HepG2 (cell line): ENCODE measurements around the gene ACAD11. TPM values are rescaled to one million over a fixed set of nuclear protein-coding genes. Genes with fewer than 3 reads are reported as not detected.

Experiments used
- ATAC-seq: fragments of 200-7000 bp; cut with Tn5 transposase; 3 replicates; pipeline ENCODE4 v1.9.1; 2020; ENCODE audit warnings: mild to moderate bottlenecking, moderate library complexity
- BruUV-seq: library from RNA; stranded (reverse); fragments of 400-500 nt; replicated peaks from 2 replicates; lab custom pipeline; 2021; lab: Mats Ljungman, UMichigan
- CTCF ChIA-PET: fragments of 300-600 bp; formaldehyde crosslinking; extraction: SDS; loops from one replicate; lab custom pipeline; 2021; ENCODE audit warnings: low total read pairs, inconsistent platforms, low intra/inter-chr PET ratio; lab: Yijun Ruan, JAX
- POLR2A ChIA-PET: fragments of 350-600 bp; sonication (Branson Sonifier 250); formaldehyde crosslinking; loops from one replicate; lab custom pipeline; 2020; ENCODE audit warnings: antibody characterized with exemption, inconsistent platforms; lab: Yijun Ruan, JAX
- DNase-seq: peaks from one replicate; pipeline ENCODE4 v3.0.0-alpha.2; 2015; ENCODE audit warnings: low spot score
- FAIRE-seq: peaks from 3 replicates; lab custom pipeline; 2011; peaks lifted over from hg19 to GRCh38; lab: Jason Lieb, UNC
- H2AFZ ChIP-seq: one replicate; pipeline ENCODE4 v1.6.1; 2011; ENCODE audit warnings: low read length, inconsistent platforms
- H3K27ac ChIP-seq: fragments of 300-600 bp; 3 replicates; pipeline ENCODE4 v1.8.0; 2011; ENCODE audit warnings: mixed run types, mild to moderate bottlenecking, mixed read lengths, low read length, inconsistent platforms; ENCODE audit not compliant: insufficient read depth; ENCODE audit errors: extremely low read length
- H3K27me3 ChIP-seq, 2 experiments: fragments of 200-600 bp in 1 of 2; 2 replicates in 1 of 2; 3 replicates in 1 of 2; pipeline versions ENCODE4 v1.6.0 to v1.8.0; 2011; ENCODE audit warnings: low read length in 2 of 2, mild to moderate bottlenecking in 2 of 2, moderate library complexity in 2 of 2, inconsistent platforms in 1 of 2; ENCODE audit not compliant: insufficient read depth in 2 of 2, control insufficient read depth in 1 of 2
- H3K36me3 ChIP-seq, 2 experiments: fragments of 200-600 bp in 1 of 2; replicated peaks in 1 of 2; 2 replicates in 1 of 2; 3 replicates in 1 of 2; pipeline versions ENCODE4 v1.5.1 to v1.8.0; 2011; ENCODE audit warnings: low read length in 2 of 2, inconsistent platforms in 1 of 2; ENCODE audit not compliant: insufficient read depth in 2 of 2, control insufficient read depth in 1 of 2
- H3K4me1 ChIP-seq: 2 replicates; pipeline ENCODE4 v1.5.1; 2012; ENCODE audit warnings: low read length, inconsistent platforms; ENCODE audit not compliant: insufficient read depth
- H3K4me2 ChIP-seq: 2 replicates; pipeline ENCODE4 v1.6.0; 2011; ENCODE audit warnings: low read depth, low read length, inconsistent platforms
- H3K4me3 ChIP-seq, 3 experiments: fragments of 200-600 bp in 1 of 3; sonication (generic), shearing (Covaris generic) in 1 of 3; replicated peaks in 1 of 3; 2 replicates each; pipeline ENCODE4 v1.5.1; 2011 to 2016; ENCODE audit warnings: low read length in 3 of 3, inconsistent platforms in 2 of 3, low read depth in 2 of 3, mild to moderate bottlenecking in 2 of 3, control low read depth in 1 of 3, mixed read lengths in 1 of 3; ENCODE audit not compliant: insufficient read depth in 1 of 3
- H3K79me2 ChIP-seq: one replicate; pipeline ENCODE4 v1.6.1; 2011; ENCODE audit warnings: low read length, inconsistent platforms; ENCODE audit not compliant: insufficient read depth
- H3K9ac ChIP-seq: 2 replicates; pipeline ENCODE4 v1.6.0; 2011; ENCODE audit warnings: mild to moderate bottlenecking, low read depth, low read length, inconsistent platforms; ENCODE audit not compliant: insufficient read depth
- H3K9me3 ChIP-seq: 2 replicates; pipeline ENCODE4 v1.5.1; 2012; ENCODE audit warnings: mild to moderate bottlenecking, low read length
- H4K20me1 ChIP-seq: 2 replicates; pipeline ENCODE4 v1.6.0; 2011; ENCODE audit warnings: inconsistent platforms, mild to moderate bottlenecking, low read length, moderate library complexity; ENCODE audit not compliant: insufficient read depth
- ARNT ChIP-seq: fragments of 450-650 bp; IDR thresholded peaks from 2 replicates; pipeline ENCODE4 v1.6.1; 2017
- ATF4 ChIP-seq, 2 experiments: fragments of 450-650 bp in 1 of 2; sonication (generic) in 1 of 2; formaldehyde crosslinking; IDR thresholded peaks; 2 replicates each; pipeline versions ENCODE4 v1.5.0 to v1.8.0; 2020 to 2022; ENCODE audit warnings: mild to moderate bottlenecking in 1 of 2, missing genetic modification reagents in 1 of 2
- BRCA1 ChIP-seq: sonication (generic); formaldehyde crosslinking; IDR thresholded peaks from 2 replicates; pipeline ENCODE4 v1.4.0; 2020; ENCODE audit warnings: missing genetic modification reagents
- CCDC6 ChIP-seq: sonication (generic); formaldehyde crosslinking; IDR thresholded peaks from 2 replicates; pipeline ENCODE4 v1.8.1; 2022; ENCODE audit warnings: mild to moderate bottlenecking, missing genetic modification reagents, moderate library complexity
- DMAP1 ChIP-seq: IDR thresholded peaks from 2 replicates; pipeline ENCODE4 v1.6.1; 2016
- HOXA5 ChIP-seq: sonication (generic); formaldehyde crosslinking; IDR thresholded peaks from 2 replicates; pipeline ENCODE4 v1.4.0; 2020; ENCODE audit warnings: missing genetic modification reagents
- IKZF4 ChIP-seq: sonication (generic); formaldehyde crosslinking; IDR thresholded peaks from 2 replicates; pipeline ENCODE4 v1.5.1; 2020; ENCODE audit warnings: borderline replicate concordance, mild to moderate bottlenecking, low read depth, missing genetic modification reagents; ENCODE audit errors: not compliant biosample characterization
- KAT2B ChIP-seq: fragments of 150-350 bp; IDR thresholded peaks from 2 replicates; pipeline ENCODE4 v1.6.1; 2014; ENCODE audit warnings: low read depth, low read length, borderline replicate concordance
- KLF15 ChIP-seq: sonication (generic); formaldehyde crosslinking; IDR thresholded peaks from 2 replicates; pipeline ENCODE4 v1.8.1; 2023; ENCODE audit warnings: borderline replicate concordance, mild to moderate bottlenecking, inconsistent platforms, missing genetic modification reagents, mixed read lengths
- PLRG1 ChIP-seq: fragments of 450-650 bp; conservative IDR thresholded peaks from 2 replicates; pipeline ENCODE4 v1.6.1; 2016
- REST ChIP-seq, 2 experiments: IDR thresholded peaks; 2 replicates each; pipeline ENCODE4 v1.6.1; 2011 to 2012; ENCODE audit warnings: low read length in 2 of 2, borderline replicate concordance in 1 of 2, low read depth in 1 of 2, mild to moderate bottlenecking in 1 of 2, moderate library complexity in 1 of 2
- SAP130 ChIP-seq: IDR thresholded peaks from 2 replicates; pipeline ENCODE4 v1.6.1; 2016; ENCODE audit warnings: low read depth
- ZBTB39 ChIP-seq: sonication (generic); formaldehyde crosslinking; IDR thresholded peaks from 2 replicates; pipeline ENCODE4 v1.5.0; 2020; ENCODE audit warnings: missing genetic modification reagents
- ZNF691 ChIP-seq: sonication (generic); formaldehyde crosslinking; IDR thresholded peaks from 2 replicates; pipeline ENCODE4 v1.4.0; 2020; ENCODE audit warnings: missing genetic modification reagents, low read depth, mild to moderate bottlenecking, borderline replicate concordance
- ZNF83 ChIP-seq: sonication (generic); formaldehyde crosslinking; IDR thresholded peaks from 2 replicates; pipeline ENCODE4 v1.4.0; 2020; ENCODE audit warnings: missing genetic modification reagents, mild to moderate bottlenecking, borderline replicate concordance
- WGBS: methylation state at CpG from one replicate; pipeline ENCODE4 v1.1.6; 2017; ENCODE audit warnings: low lambda C conversion rate; 5-methylcytosine and 5-hydroxymethylcytosine counted together
- in situ Hi-C: cut with HindIII; loops from 2 replicates; pipeline ENCODE4 v1.10.0; 2017; ENCODE audit warnings: low pct_unique_long_range_greater_than_20kb; ENCODE audit not compliant: extremely low pct_ligation_motif_present
- intact Hi-C: fragments of 100-400 bp; cut with micrococcal nuclease; formaldehyde crosslinking; loops from one replicate; pipeline ENCODE4 v1.10.0; 2022; ENCODE audit not compliant: unreplicated experiment
- polyA plus RNA-seq, 8 experiments: library from polyadenylated mRNA; depleted of rRNA in 3 of 8; stranded (reverse) in 7 of 8; unstranded in 1 of 8; fragments of >200 nt; fragmentation: Illumina TruSeq in 4 of 8; extraction: Trizol in 4 of 8; gene quantifications; 2 replicates each; pipeline versions ENCODE4 v1.2.1 to v1.2.3, GENCODE V29; 2011 to 2016; ENCODE audit warnings: low read depth in 4 of 8, missing spikeins in 1 of 8, mixed read lengths in 1 of 8; ENCODE audit not compliant: insufficient read depth in 1 of 8
- total RNA-seq, 5 experiments: library from RNA; depleted of rRNA; stranded (reverse); fragments of >200 nt; fragmentation: Illumina TruSeq; extraction: Trizol; gene quantifications; 2 replicates each; pipeline ENCODE4 v1.2.3, GENCODE V29; 2016; ENCODE audit warnings: low read depth in 1 of 5
- TF ChIP-seq, protein P1 (sequence below): sonication (generic); formaldehyde crosslinking; IDR thresholded peaks from 2 replicates; pipeline ENCODE4 v1.8.1; 2023; ENCODE audit warnings: mild to moderate bottlenecking, missing genetic modification reagents

ACAD11 gene
- total and polyA plus RNA-seq, 2 of the 13 experiments (the other 11 are each of a cell fraction or from before 2014, with no cell fraction given), result 30.6 to 56.9 TPM

- in situ Hi-C loops, result no loop called here
- TF ChIP-seq, protein P1, sequence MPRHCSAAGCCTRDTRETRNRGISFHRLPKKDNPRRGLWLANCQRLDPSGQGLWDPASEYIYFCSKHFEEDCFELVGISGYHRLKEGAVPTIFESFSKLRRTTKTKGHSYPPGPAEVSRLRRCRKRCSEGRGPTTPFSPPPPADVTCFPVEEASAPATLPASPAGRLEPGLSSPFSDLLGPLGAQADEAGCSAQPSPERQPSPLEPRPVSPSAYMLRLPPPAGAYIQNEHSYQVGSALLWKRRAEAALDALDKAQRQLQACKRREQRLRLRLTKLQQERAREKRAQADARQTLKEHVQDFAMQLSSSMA (CRISPR knock-in tag), result no peak
- TF ChIP-seq IKZF4 (CRISPR knock-in tag) (no peak), DMAP1 (CRISPR knock-in tag) (no peak), CCDC6 (CRISPR knock-in tag) (no peak), PLRG1 (no peak), ATF4 (CRISPR knock-in tag; IDR thresholded peaks at IDR 0.05) (no peak), BRCA1 (CRISPR knock-in tag) (no peak), ZNF691 (no peak), ZBTB39 (CRISPR knock-in tag) (no peak), HOXA5 (CRISPR knock-in tag) (no peak), ARNT (no peak), SAP130 (no peak), REST (IDR thresholded peaks at IDR 0.05; ENCODE audit: borderline replicate concordance in 1 of 2, low read depth in 1 of 2, low read length in 2 of 2) (no peak), KAT2B (no peak), ZNF83 (no peak), KLF15 (CRISPR knock-in tag) (no peak)
- peaks cover 2 to 19% of the 10 kb centered on the region in 2 experiments; a peak in 3 of 5 replicates for H3K36me3 ChIP-seq
Measured at GRCh38 chr3:132605374-132605792, 54.2 kb downstream of the ACAD11 start.

More at GRCh38 chr3:132605374-132605792, 54.2 kb downstream of the ACAD11 start:
- ChIA-PET POLR2A (no interaction called here), CTCF (no interaction called here)
- Histone ChIP-seq H3K27me3 (no peaks in the 10 kb centered on the region), H3K27ac (no peak overlapping the region), H3K4me3 (no peak overlapping the region), H3K4me1 (no peaks in the 10 kb centered on the region), H3K9me3 (no peaks in the 10 kb centered on the region), H2AFZ (no peak overlapping the region), H3K79me2 (no peaks in the 10 kb centered on the region), H3K9ac (no peak overlapping the region), H4K20me1 (no peaks in the 10 kb centered on the region), H3K4me2 (no peak overlapping the region)
- DNase-seq (no peak), FAIRE-seq (no peak), ATAC-seq (no peak)
- 96% methylated on average over 2 of the region's 2 CpGs for WGBS
- intact Hi-C loops, result no loop called here
- BruUV-seq, result no TSS peak
